Tibial nerve (tissue), 4 donors: ENCODE data around the gene KRT26.

Source experiments
- EP300 ChIP-seq, 2 donors: sonication (generic); formaldehyde crosslinking; IDR thresholded peaks; one replicate each; pipeline ENCODE4 v1.6.1; 2017; ENCODE audit warnings: antibody characterized with exemption in 2 of 2, mild to moderate bottlenecking in 1 of 2
- POLR2A ChIP-seq, 2 donors: fragments of 450-650 bp; IDR thresholded peaks; one replicate each; pipeline ENCODE4 v1.6.1; 2017; ENCODE audit warnings: antibody characterized with exemption in 2 of 2, mild to moderate bottlenecking in 2 of 2, moderate library complexity in 2 of 2
- TF ChIP-seq, protein P1 (sequence below), 5 experiments: fragments of 200-600 bp in 3 of 5; fragments of 450-650 bp in 2 of 5; sonication (generic) in 3 of 5; IDR thresholded peaks; one replicate each; pipeline ENCODE4 v1.5.1; 2016 to 2019; ENCODE audit warnings: antibody characterized with exemption in 5 of 5, mild to moderate bottlenecking in 3 of 5, moderate library complexity in 2 of 5

- TF ChIP-seq, protein P1, sequence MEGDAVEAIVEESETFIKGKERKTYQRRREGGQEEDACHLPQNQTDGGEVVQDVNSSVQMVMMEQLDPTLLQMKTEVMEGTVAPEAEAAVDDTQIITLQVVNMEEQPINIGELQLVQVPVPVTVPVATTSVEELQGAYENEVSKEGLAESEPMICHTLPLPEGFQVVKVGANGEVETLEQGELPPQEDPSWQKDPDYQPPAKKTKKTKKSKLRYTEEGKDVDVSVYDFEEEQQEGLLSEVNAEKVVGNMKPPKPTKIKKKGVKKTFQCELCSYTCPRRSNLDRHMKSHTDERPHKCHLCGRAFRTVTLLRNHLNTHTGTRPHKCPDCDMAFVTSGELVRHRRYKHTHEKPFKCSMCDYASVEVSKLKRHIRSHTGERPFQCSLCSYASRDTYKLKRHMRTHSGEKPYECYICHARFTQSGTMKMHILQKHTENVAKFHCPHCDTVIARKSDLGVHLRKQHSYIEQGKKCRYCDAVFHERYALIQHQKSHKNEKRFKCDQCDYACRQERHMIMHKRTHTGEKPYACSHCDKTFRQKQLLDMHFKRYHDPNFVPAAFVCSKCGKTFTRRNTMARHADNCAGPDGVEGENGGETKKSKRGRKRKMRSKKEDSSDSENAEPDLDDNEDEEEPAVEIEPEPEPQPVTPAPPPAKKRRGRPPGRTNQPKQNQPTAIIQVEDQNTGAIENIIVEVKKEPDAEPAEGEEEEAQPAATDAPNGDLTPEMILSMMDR (IDR thresholded peaks at IDR 0.05): no peak
- TF ChIP-seq POLR2A (IDR thresholded peaks at IDR 0.05) (no peak), EP300 (IDR thresholded peaks at IDR 0.05) (no peak)
Measured at GRCh38 chr17:40794466-40794865, 22.5 kb upstream of the KRT26 start.
